Panc1 (cell line): ENCODE results near the gene IDI1. TPM values are rescaled to one million over a fixed set of nuclear protein-coding genes. Genes with fewer than 3 reads are reported as not detected.

Experiments used
- ATAC-seq: fragments of 200-7000 bp; cut with Tn5 transposase; 2 replicates; pipeline ENCODE4 v1.9.1; 2020; ENCODE audit warnings: mild to moderate bottlenecking, moderate library complexity
- BruUV-seq: library from RNA; stranded (reverse); fragments of 400-500 nt; replicated peaks from 2 replicates; lab custom pipeline; 2021; lab: Mats Ljungman, UMichigan
- CTCF ChIA-PET: fragments of 300-600 bp; sonication (Branson Sonifier 250); formaldehyde crosslinking; loops from one replicate; lab custom pipeline; 2022; ENCODE audit warnings: antibody characterized with exemption; lab: Charles Lee
- POLR2A ChIA-PET: fragments of 300-600 bp; sonication (Branson Sonifier 250); formaldehyde crosslinking; loops from one replicate; lab custom pipeline; 2022; ENCODE audit warnings: antibody characterized with exemption; lab: Charles Lee
- DNase-seq: peaks from one replicate; pipeline ENCODE4 v3.0.0-alpha.2; 2010; ENCODE audit warnings: low read depth, low spot score
- H3K27ac ChIP-seq: 2 replicates; pipeline ENCODE4 v1.5.1; 2011; ENCODE audit warnings: mild to moderate bottlenecking, low read length, inconsistent platforms
- H3K27me3 ChIP-seq: fragments of 200-500 bp; sonication (Bioruptor generic); 2 replicates; pipeline ENCODE4 v1.6.0; 2014; ENCODE audit warnings: low read length, inconsistent platforms; ENCODE audit not compliant: control insufficient read depth, insufficient read depth
- H3K36me3 ChIP-seq: fragments of 200-500 bp; sonication (Bioruptor generic); 2 replicates; pipeline ENCODE4 v1.5.1; 2014; ENCODE audit warnings: inconsistent platforms, mild to moderate bottlenecking, low read length, moderate library complexity; ENCODE audit not compliant: control insufficient read depth, insufficient read depth
- H3K4me1 ChIP-seq: 2 replicates; pipeline ENCODE4 v1.5.1; 2011; ENCODE audit warnings: inconsistent platforms, mild to moderate bottlenecking, low read length, moderate library complexity; ENCODE audit not compliant: control insufficient read depth, insufficient read depth
- H3K4me3 ChIP-seq, 2 experiments: 2 replicates each; pipeline ENCODE4 v1.5.1; 2011 to 2012; ENCODE audit warnings: low read depth in 2 of 2, low read length in 2 of 2, mild to moderate bottlenecking in 2 of 2, inconsistent platforms in 1 of 2, moderate library complexity in 1 of 2
- H3K9me3 ChIP-seq: fragments of 200-500 bp; sonication (Bioruptor generic); 2 replicates; pipeline ENCODE4 v1.5.1; 2014; ENCODE audit warnings: low read depth, mild to moderate bottlenecking, inconsistent platforms, low read length, moderate library complexity; ENCODE audit not compliant: control insufficient read depth, insufficient read depth
- CTCF ChIP-seq: fragments of 450-650 bp; IDR thresholded peaks from 2 replicates; pipeline ENCODE4 v1.5.1; 2017; ENCODE audit warnings: mild to moderate bottlenecking
- POLR2AphosphoS5 ChIP-seq: IDR thresholded peaks from 2 replicates; pipeline ENCODE4 v1.6.1; 2012; ENCODE audit warnings: mild to moderate bottlenecking, low read depth, low read length, moderate library complexity
- REST ChIP-seq, 2 experiments: IDR thresholded peaks; 2 replicates each; pipeline ENCODE4 v1.6.1; 2011 to 2012; ENCODE audit warnings: low read depth in 2 of 2, control low read depth in 1 of 2, low read length in 1 of 2, mild to moderate bottlenecking in 1 of 2, moderate library complexity in 1 of 2; ENCODE audit not compliant: insufficient read depth in 1 of 2
- SIN3A ChIP-seq: IDR thresholded peaks from 2 replicates; pipeline ENCODE4 v1.6.1; 2012; ENCODE audit warnings: low read depth, mild to moderate bottlenecking, low read length, moderate library complexity, borderline replicate concordance; ENCODE audit not compliant: insufficient read depth
- TCF7L2 ChIP-seq: IDR thresholded peaks from 2 replicates; pipeline ENCODE4 v1.6.1; 2011; ENCODE audit warnings: mild to moderate bottlenecking, low read depth, low read length, inconsistent platforms
- in situ Hi-C: cut with HindIII; loops from 2 replicates; pipeline ENCODE4 v1.10.0; 2016; ENCODE audit warnings: low sequenced_read_pairs, low pct_unique_long_range_greater_than_20kb
- intact Hi-C: fragments of 100-400 bp; cut with micrococcal nuclease; formaldehyde crosslinking; loops from one replicate; pipeline ENCODE4 v1.10.0; 2022; ENCODE audit not compliant: unreplicated experiment
- total RNA-seq: library from RNA; stranded (reverse); gene quantifications from one replicate; pipeline ENCODE4 v1.2.1, GENCODE V29; 2021; ENCODE audit not compliant: unreplicated experiment

The IDI1 gene
- total RNA-seq, 1 experiment from 2014 or later: 47.9 TPM

GRCh38 chr10:1049425-1049958, 573 bp upstream of the IDI1 start:
- POLR2A ChIA-PET: interaction anchor here (0.6 kb wide), 1 partner anchor 114 kb away, joined by 3 read pairs; no protein-coding TSS in a partner anchor
- intact Hi-C loops (no loop called here), in situ Hi-C loops (no loop called here)
- Histone ChIP-seq H3K4me1 (peaks cover 23% of the 10 kb centered on the region), H3K27ac (peak overlapping the region; percentile 89), H3K27me3 (no peaks in the 10 kb centered on the region), H3K4me3 (peak overlapping the region; percentile 60 to 89), H3K9me3 (no peaks in the 10 kb centered on the region), H3K36me3 (peaks cover 6% of the 10 kb centered on the region)
- peak; percentile 11; the same call in 1 of the 2 replicates for ATAC-seq
- BruUV-seq: TSS peak; percentile 92
- DNase-seq: no peak
- CTCF ChIA-PET: no interaction called here
- TF ChIP-seq TCF7L2: no peak
- no peak for TF ChIP-seq SIN3A
- no peak for TF ChIP-seq CTCF
- TF ChIP-seq REST (IDR thresholded peaks at IDR 0.05; ENCODE audit: insufficient read depth in 1 of 2, low read depth in 2 of 2, low read length in 1 of 2): no peak
- peak; percentile 41; the same call in 1 of the 2 replicates for TF ChIP-seq POLR2AphosphoS5

GRCh38 chr10:1048349-1048731, 579 bp downstream of the IDI1 start:
- DNase-seq: no peak
- Histone ChIP-seq H3K27me3 (no peaks in the 10 kb centered on the region), H3K4me1 (peaks cover 24% of the 10 kb centered on the region), H3K4me3 (peak overlapping the region; percentile 60 to 89), H3K9me3 (no peaks in the 10 kb centered on the region), H3K36me3 (peaks cover 5% of the 10 kb centered on the region), H3K27ac (peak overlapping the region; percentile 80)
- in situ Hi-C loops (no loop called here), intact Hi-C loops (no loop called here)
- POLR2A ChIA-PET: interaction anchor here (0.6 to 0.7 kb wide), 2 partner anchors 15 to 127 kb away, joined by 4 to 6 read pairs; no protein-coding TSS in a partner anchor
- ATAC-seq: peak; percentile 35
- TF ChIP-seq TCF7L2 (no peak), REST (IDR thresholded peaks at IDR 0.05; ENCODE audit: insufficient read depth in 1 of 2, low read depth in 2 of 2, low read length in 1 of 2) (no peak), CTCF (no peak), SIN3A (no peak), POLR2AphosphoS5 (no peak)
- TSS peak; percentile 78 for BruUV-seq
- CTCF ChIA-PET: no interaction called here
